ENCODE results near the gene ZNF710. TPM values are rescaled to one million over a fixed set of nuclear protein-coding genes. Genes with fewer than 3 reads are reported as not detected.

ZNF710 gene
- total RNA-seq, 1 donor from 2014 or later: 26.8 TPM

DNA sequence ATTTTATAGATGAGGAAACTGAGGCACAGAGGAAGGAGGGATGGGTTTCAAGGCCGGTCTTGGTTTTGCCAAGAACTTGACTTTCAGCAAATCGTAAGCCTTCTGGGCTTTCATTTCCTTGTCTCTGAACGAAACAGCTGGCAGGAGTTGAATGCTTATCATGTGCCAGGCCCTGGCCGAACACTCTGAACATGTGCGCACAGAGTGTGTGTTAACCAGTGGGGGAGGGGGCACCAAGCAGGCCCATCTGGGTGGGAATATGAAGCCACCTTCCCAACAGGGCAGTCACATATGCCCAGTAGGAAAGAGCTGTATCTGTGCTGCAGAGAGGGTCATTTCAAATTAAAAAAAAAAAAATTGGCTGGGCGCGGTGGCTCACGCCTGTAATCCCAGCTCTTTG lies 29.3 kb downstream of the ZNF710 start:
- Histone ChIP-seq H3K36me3 (ENCODE audit: control insufficient read depth, insufficient read depth, low read length) (no peaks in the 10 kb centered on the region), H3K4me3 (ENCODE audit: low read depth, low read length) (no peak overlapping the region), H3K27me3 (ENCODE audit: control insufficient read depth, insufficient read depth, low read length) (no peaks in the 10 kb centered on the region)
- TF ChIP-seq, protein P1, sequence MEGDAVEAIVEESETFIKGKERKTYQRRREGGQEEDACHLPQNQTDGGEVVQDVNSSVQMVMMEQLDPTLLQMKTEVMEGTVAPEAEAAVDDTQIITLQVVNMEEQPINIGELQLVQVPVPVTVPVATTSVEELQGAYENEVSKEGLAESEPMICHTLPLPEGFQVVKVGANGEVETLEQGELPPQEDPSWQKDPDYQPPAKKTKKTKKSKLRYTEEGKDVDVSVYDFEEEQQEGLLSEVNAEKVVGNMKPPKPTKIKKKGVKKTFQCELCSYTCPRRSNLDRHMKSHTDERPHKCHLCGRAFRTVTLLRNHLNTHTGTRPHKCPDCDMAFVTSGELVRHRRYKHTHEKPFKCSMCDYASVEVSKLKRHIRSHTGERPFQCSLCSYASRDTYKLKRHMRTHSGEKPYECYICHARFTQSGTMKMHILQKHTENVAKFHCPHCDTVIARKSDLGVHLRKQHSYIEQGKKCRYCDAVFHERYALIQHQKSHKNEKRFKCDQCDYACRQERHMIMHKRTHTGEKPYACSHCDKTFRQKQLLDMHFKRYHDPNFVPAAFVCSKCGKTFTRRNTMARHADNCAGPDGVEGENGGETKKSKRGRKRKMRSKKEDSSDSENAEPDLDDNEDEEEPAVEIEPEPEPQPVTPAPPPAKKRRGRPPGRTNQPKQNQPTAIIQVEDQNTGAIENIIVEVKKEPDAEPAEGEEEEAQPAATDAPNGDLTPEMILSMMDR (IDR thresholded peaks at IDR 0.05; ENCODE audit: insufficient read depth, low read length, poor library complexity, severe bottlenecking): no peak
- no peak for DNase-seq (ENCODE audit: low read depth)

DNA sequence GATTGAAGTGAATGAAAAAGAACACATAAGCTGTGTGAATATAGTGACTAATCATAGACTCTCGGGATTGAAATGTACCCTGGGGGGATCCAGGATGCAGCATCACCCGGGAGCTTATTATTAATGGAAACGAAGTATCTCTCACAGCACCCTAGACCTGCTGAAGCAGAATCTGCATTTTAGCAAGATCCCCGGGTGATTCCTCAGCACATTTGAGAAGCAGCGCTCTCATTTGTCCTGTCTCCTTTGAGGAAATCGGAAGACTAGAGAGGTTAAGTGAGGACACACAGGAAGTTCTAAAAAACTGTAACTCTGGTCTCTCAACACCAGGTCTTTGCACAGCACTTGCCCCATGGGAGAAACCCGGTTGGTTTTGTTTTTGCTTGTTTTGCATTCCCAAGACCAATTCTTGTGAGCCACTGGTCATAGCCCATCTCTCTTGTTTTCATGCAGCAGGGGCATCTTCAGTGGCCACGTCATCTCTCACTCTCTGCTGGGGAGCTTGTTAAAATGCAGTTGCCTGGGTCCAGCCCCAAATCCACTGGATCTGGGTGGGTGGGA lies 30.2 kb downstream of the ZNF710 start:
- H3K36me3 ChIP-seq (ENCODE audit: control insufficient read depth, insufficient read depth, low read length): no peaks in the 10 kb centered on the region
- H3K27me3 ChIP-seq (ENCODE audit: control insufficient read depth, insufficient read depth, low read length): no peaks in the 10 kb centered on the region
- no peak for DNase-seq (ENCODE audit: low read depth)
- H3K4me3 ChIP-seq (ENCODE audit: low read depth, low read length): no peak overlapping the region
- TF ChIP-seq, protein P1 (IDR thresholded peaks at IDR 0.05; ENCODE audit: insufficient read depth, low read length, poor library complexity, severe bottlenecking): no peak

DNA sequence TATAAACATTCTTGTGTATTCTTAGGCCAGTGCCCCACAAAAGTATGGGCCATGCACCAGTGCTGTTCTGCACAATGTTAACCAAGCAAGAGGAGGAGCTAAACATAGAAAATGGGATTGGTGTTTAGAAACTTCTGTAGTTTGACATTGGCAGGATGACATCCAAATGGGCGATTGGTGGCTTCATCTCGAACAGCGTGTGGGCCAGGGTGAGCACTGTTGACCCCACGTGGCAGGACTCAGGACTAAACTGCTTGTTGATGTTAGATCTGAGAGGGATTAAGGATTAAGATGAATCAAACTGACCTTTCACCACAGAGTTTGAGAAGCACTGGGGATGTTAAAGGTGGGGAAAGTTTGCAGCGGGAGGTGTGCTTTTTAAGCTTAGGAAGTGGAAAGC lies 31.9 kb downstream of the ZNF710 start:
- Histone ChIP-seq H3K36me3 (ENCODE audit: control insufficient read depth, insufficient read depth, low read length) (no peaks in the 10 kb centered on the region), H3K27me3 (ENCODE audit: control insufficient read depth, insufficient read depth, low read length) (no peaks in the 10 kb centered on the region), H3K4me3 (ENCODE audit: low read depth, low read length) (no peak overlapping the region)
- no peak for DNase-seq (ENCODE audit: low read depth)
- TF ChIP-seq, protein P1 (IDR thresholded peaks at IDR 0.05; ENCODE audit: insufficient read depth, low read length, poor library complexity, severe bottlenecking): no peak

DNA sequence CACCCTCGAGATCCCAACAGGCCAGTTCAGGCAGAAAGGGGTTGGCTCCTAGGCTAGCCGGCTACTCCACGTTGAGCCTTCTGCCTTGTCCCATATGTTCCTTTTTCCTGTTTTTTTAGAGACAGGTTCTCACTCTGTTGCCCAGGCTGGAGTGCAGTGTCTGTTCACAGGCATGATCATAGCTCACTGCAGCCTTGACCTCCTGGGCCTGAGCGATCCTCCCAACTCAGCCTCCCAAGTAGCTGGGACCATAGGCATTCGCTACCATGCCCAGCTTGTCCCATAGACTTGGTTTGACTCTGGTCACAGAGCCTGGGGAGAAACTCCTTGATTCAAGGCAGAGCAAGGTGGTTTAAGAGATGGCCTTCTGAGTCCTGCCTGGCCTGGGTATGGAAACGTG lies 32.3 kb downstream of the ZNF710 start:
- Histone ChIP-seq H3K27me3 (ENCODE audit: control insufficient read depth, insufficient read depth, low read length) (no peaks in the 10 kb centered on the region), H3K36me3 (ENCODE audit: control insufficient read depth, insufficient read depth, low read length) (no peaks in the 10 kb centered on the region), H3K4me3 (ENCODE audit: low read depth, low read length) (no peak overlapping the region)
- no peak for DNase-seq (ENCODE audit: low read depth)
- TF ChIP-seq, protein P1 (IDR thresholded peaks at IDR 0.05; ENCODE audit: insufficient read depth, low read length, poor library complexity, severe bottlenecking): no peak

DNA sequence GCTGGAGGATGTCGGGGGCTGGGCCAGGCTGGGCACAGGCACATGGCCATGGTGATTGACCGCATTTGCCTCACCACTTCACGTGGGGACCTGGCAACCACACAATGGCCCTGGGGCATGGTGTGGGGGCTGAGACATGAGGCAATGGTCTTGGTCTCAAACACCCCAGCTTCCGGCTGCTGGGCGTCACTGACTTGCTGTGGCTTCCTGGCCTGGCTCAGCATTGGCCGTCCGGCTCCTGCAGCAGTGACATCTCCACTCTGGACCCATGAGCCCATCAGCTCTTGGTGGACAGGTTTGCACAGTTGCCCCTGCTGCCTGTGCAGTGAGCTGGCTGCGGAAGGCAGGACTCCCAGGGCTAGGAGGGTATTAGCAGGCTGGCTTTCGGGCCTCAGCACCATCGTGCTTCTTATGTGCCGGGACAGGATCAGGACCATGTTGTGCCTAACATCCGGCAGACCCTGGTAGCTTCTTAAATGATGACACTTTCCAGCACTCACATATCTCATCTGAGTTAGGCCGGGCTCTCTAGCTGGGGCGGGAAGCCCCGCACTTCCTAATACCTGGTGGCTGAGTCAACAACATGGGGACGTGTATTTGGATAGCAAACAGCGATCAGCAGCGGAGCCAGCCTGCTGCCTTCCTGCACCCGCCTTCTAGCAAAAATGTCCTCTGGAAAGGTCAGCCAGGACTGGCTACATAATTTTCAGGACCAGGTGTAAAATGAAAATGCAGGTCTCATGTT lies 34.1 kb downstream of the ZNF710 start:
- TF ChIP-seq, protein P1 (IDR thresholded peaks at IDR 0.05; ENCODE audit: insufficient read depth, low read length, poor library complexity, severe bottlenecking): no peak
- Histone ChIP-seq H3K4me3 (ENCODE audit: low read depth, low read length) (no peak overlapping the region), H3K36me3 (ENCODE audit: control insufficient read depth, insufficient read depth, low read length) (no peaks in the 10 kb centered on the region), H3K27me3 (ENCODE audit: control insufficient read depth, insufficient read depth, low read length) (no peaks in the 10 kb centered on the region)
- no peak for DNase-seq (ENCODE audit: low read depth)

DNA sequence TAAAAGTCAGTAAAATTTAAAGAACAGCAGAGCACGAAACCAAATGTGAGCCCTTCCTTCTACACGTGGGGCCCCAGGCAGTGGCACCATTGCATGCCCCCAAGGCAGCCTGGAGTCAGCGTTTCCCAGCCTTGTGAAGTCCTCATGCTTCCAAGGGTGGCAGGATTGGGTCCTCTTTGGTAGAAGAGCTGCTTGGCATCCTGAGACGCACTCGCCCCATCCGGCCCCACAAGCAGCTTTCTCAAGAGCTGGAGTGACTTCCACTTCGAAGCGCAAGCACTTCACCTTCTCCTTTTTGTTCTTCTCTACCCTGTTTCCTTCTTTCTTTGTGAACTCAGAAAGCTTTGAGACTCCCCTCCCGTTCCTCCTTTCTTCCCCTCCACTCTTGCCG lies 34.7 kb downstream of the ZNF710 start:
- H3K36me3 ChIP-seq (ENCODE audit: control insufficient read depth, insufficient read depth, low read length): no peaks in the 10 kb centered on the region
- TF ChIP-seq, protein P1 (IDR thresholded peaks at IDR 0.05; ENCODE audit: insufficient read depth, low read length, poor library complexity, severe bottlenecking): no peak
- DNase-seq (ENCODE audit: low read depth): no peak
- H3K27me3 ChIP-seq (ENCODE audit: control insufficient read depth, insufficient read depth, low read length): no peaks in the 10 kb centered on the region
- H3K4me3 ChIP-seq (ENCODE audit: low read depth, low read length): no peak overlapping the region
